Bronchial epithelial cell (primary cell): ENCODE measurements around the gene MAJIN. TPM values are rescaled to one million over a fixed set of nuclear protein-coding genes. Genes with fewer than 3 reads are reported as not detected.

Experiments used
- DNase-seq: peaks from one replicate; pipeline ENCODE4 v3.0.0-alpha.2; 2010; ENCODE audit warnings: low read depth
- FAIRE-seq: peaks from 2 replicates; lab custom pipeline; 2011; peaks lifted over from hg19 to GRCh38; lab: Jason Lieb, UNC
- H3K27me3 ChIP-seq: 2 replicates; pipeline ENCODE4 v1.5.1; 2011; ENCODE audit warnings: low read length; ENCODE audit not compliant: control insufficient read depth, insufficient read depth
- H3K36me3 ChIP-seq: 2 replicates; pipeline ENCODE4 v1.5.1; 2011; ENCODE audit warnings: low read length; ENCODE audit not compliant: control insufficient read depth, insufficient read depth
- H3K4me3 ChIP-seq: 2 replicates; pipeline ENCODE4 v1.5.1; 2011; ENCODE audit warnings: mild to moderate bottlenecking, low read depth, low read length, control low read depth
- total RNA-seq: library from RNA; depleted of rRNA; stranded (reverse); fragments of >200 nt; gene quantifications from 2 replicates; pipeline ENCODE4 v1.2.1, GENCODE V29; 2014
- TF ChIP-seq, protein P1 (sequence below): IDR thresholded peaks from 2 replicates; pipeline ENCODE4 v1.5.1; 2011; ENCODE audit warnings: mild to moderate bottlenecking, moderate library complexity, low read length, control low read depth, inconsistent platforms; ENCODE audit not compliant: insufficient read depth, severe bottlenecking

Gene MAJIN
- total RNA-seq, 1 donor from 2014 or later = not detected

DNA sequence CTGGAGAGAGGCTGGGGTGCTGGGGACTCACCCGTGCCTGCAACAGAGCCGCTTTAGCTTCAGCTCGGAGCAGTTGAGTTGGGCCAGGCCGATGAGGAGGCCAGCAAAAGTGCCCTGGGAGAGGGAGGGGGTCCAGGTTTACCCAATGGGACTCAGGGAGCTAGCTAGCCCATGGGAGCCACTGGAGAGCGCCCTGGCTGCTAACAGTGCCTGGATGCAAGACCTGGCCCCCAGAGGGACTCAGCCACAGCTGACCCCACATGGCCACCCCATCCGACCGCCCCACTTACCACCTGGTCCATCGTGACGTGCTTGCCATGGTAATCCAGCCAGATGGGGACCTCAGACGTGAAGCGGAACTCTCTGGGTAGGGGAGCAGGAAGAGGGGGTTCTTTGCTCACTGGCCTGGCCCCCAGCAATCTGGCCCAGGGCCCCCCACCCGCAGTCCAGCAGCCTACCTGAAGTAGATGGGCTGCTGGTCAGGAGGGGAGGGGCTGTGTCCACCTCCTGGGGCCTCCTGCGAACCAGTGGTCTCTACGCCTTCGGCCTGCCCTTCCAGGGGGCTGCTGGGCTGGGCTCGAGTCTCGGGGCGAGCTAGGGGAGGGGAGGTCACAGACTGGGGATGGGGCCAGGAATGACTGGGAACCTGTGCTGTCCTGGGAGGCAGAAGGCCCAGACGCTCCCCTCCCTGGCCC, 74.4 kb downstream of the MAJIN start:
- Histone ChIP-seq H3K4me3 (no peak overlapping the region), H3K27me3 (no peaks in the 10 kb centered on the region), H3K36me3 (peaks cover 20% of the 10 kb centered on the region)
- no peak for DNase-seq
- FAIRE-seq = no peak
- TF ChIP-seq, protein P1, sequence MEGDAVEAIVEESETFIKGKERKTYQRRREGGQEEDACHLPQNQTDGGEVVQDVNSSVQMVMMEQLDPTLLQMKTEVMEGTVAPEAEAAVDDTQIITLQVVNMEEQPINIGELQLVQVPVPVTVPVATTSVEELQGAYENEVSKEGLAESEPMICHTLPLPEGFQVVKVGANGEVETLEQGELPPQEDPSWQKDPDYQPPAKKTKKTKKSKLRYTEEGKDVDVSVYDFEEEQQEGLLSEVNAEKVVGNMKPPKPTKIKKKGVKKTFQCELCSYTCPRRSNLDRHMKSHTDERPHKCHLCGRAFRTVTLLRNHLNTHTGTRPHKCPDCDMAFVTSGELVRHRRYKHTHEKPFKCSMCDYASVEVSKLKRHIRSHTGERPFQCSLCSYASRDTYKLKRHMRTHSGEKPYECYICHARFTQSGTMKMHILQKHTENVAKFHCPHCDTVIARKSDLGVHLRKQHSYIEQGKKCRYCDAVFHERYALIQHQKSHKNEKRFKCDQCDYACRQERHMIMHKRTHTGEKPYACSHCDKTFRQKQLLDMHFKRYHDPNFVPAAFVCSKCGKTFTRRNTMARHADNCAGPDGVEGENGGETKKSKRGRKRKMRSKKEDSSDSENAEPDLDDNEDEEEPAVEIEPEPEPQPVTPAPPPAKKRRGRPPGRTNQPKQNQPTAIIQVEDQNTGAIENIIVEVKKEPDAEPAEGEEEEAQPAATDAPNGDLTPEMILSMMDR = no peak

- TF ChIP-seq, protein P1 = no peak
- H3K27me3 ChIP-seq = no peaks in the 10 kb centered on the region
- no peak for FAIRE-seq
- H3K4me3 ChIP-seq = no peak overlapping the region
- no peak for DNase-seq
- peaks cover 17% of the 10 kb centered on the region for H3K36me3 ChIP-seq
Measured at GRCh38 chr11:64896448-64897022, 75.4 kb downstream of the MAJIN start.

DNA sequence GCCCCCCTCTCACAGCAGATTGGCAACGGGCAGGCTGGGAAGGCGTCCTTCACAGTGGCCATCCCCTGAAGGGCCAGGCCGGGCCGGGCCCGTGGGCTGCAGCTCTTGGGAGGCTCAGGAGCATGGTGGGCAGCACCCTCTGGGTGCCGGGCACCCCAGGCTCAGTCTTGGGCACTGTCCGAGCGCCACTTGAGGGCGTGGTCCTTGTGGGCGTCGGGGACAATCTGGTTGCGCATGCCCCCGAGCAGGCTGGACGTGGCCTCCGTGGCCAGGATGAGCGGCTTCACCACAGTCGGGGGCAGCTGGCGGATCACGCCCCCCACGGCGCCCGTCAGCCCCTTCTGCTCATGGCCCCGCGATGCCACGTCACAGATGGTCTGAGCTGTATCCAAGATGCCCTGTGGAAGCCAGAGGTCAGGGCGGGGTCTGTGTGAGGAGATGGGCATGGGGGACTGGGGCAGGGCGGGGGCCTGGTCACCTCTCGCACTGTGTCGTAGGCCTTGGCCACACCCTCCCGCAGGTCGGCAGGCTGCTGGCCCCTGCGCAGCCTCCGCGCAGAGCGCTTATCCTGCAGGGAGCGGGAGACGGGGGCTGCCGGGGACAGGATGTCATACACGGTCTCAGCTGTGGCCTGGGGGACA, 77.0 kb downstream of the MAJIN start:
- H3K27me3 ChIP-seq = no peaks in the 10 kb centered on the region
- H3K36me3 ChIP-seq = peaks cover 13% of the 10 kb centered on the region
- no peak for DNase-seq
- H3K4me3 ChIP-seq = no peak overlapping the region
- TF ChIP-seq, protein P1 = no peak
- no peak for FAIRE-seq

DNA sequence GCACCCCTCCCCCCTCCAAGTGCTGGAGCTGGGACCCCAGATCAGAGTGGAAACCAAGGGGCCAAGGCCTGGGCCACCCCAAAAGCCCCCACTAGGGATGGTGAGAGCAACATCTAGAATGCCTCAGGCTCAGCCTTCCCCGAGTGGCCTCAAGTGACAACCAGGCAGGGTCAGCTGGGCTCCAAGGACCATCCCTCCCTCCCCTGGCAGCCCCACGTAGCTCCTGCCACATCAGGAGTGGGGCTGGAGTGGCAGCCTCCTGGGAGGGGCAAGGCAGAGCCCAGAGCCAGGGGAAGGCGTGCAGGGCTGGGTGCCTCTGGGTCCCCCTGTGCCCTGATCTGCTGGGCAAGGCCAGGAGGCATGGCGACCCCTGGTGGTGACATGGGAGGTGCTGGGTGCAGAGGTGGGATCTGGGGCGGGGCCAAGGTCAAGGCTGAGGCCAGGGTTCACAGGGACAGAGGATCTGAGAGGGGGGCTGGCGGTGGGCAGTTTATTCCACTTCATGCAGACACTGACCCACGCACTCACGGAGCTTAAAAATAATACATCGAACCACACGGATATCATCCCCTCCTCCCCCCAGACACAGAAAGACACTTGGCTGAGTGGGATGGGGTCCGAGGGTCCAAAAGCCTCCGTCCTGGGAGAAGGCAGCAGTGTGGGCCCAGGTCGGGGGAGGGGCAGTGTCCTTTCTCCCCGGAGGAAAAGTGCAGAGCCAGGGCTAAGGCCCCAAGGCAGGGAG, 77.7 kb downstream of the MAJIN start:
- H3K36me3 ChIP-seq = peaks cover 13% of the 10 kb centered on the region
- FAIRE-seq (no peak), DNase-seq (peak; percentile 45)
- H3K4me3 ChIP-seq = no peak overlapping the region
- TF ChIP-seq, protein P1 = peak; percentile 87
- no peaks in the 10 kb centered on the region for H3K27me3 ChIP-seq

GRCh38 chr11:64893194-64894069, 78.5 kb downstream of the MAJIN start:
- DNase-seq = no peak
- no peak for FAIRE-seq
- TF ChIP-seq, protein P1 = no peak
- Histone ChIP-seq H3K36me3 (peaks cover 11% of the 10 kb centered on the region), H3K27me3 (no peaks in the 10 kb centered on the region), H3K4me3 (no peak overlapping the region)
